Hippocampal formation (tissue), 2 donors: ENCODE measurements around the gene KLHL9.
"Not testable (repeated sequence)": the region's sequence is repeated elsewhere in the genome, so short reads cannot be mapped to it uniquely, and the experiment has no call there.

ENCODE experiments used
- DNase-seq, 2 donors: peaks; one replicate each; lab custom pipeline; 2025; lab: John Stamatoyannopoulos, UW

Gene KLHL9

GRCh38 chr9:21334701-21335632 lies at the start of gene KLHL9:
Gene KLHL9, minus strand, starts transcription at chr9:21335404. Its CDS starts 545 bp downstream, at chr9:21334859.
- DNase-seq, result peak; percentile 92 to 93

- DNase-seq, result no peak
Measured at GRCh38 chr9:21383627-21384026, 48.4 kb upstream of the KLHL9 start.

- no peak for DNase-seq
Measured at GRCh38 chr9:21381448-21382339, 46.5 kb upstream of the KLHL9 start.

GRCh38 chr9:21371467-21371866 lies 36.3 kb upstream of the KLHL9 start:
- not testable (repeated sequence) for DNase-seq

- DNase-seq, result no peak
Measured at GRCh38 chr9:21367957-21368356, 32.8 kb upstream of the KLHL9 start, which contains the start of gene IFNA13. Gene IFNA13, minus strand, starts transcription at chr9:21368057. Its CDS starts 47 bp downstream, at chr9:21368010.

- DNase-seq, result not testable (repeated sequence)
Measured at GRCh38 chr9:21367169-21367568, 32.0 kb upstream of the KLHL9 start.

GRCh38 chr9:21362287-21362686 lies 27.1 kb upstream of the KLHL9 start:
- no peak for DNase-seq

GRCh38 chr9:21357479-21358460 lies 22.6 kb upstream of the KLHL9 start:
- no peak for DNase-seq

GRCh38 chr9:21350787-21351186 lies 15.6 kb upstream of the KLHL9 start, which contains the start of gene IFNA6:
Gene IFNA6, minus strand, starts transcription at chr9:21350887. Its CDS starts 0 bp downstream, at chr9:21350887.
- no peak for DNase-seq

GRCh38 chr9:21348430-21348970 lies 13.3 kb upstream of the KLHL9 start:
- DNase-seq, result no peak

- no peak for DNase-seq
Measured at GRCh38 chr9:21340735-21341134, 5.5 kb upstream of the KLHL9 start.

- DNase-seq, result no peak
Measured at GRCh38 chr9:21336457-21336856, 1.3 kb upstream of the KLHL9 start.

GRCh38 chr9:21333226-21333625 lies 2.0 kb downstream of the KLHL9 start:
- DNase-seq, result no peak

- no peak for DNase-seq
Measured at GRCh38 chr9:21331676-21332402, 3.4 kb downstream of the KLHL9 start.

- peak in 1 of 2 donors; percentile 79 for DNase-seq
Measured at GRCh38 chr9:21326526-21327139, 8.6 kb downstream of the KLHL9 start.

- no peak for DNase-seq
Measured at GRCh38 chr9:21324047-21324446, 11.2 kb downstream of the KLHL9 start.

- no peak for DNase-seq
Measured at GRCh38 chr9:21322911-21323461, 12.2 kb downstream of the KLHL9 start.

- DNase-seq, result no peak
Measured at GRCh38 chr9:21320465-21320864, 14.7 kb downstream of the KLHL9 start.
